Neuronal stem cell (in vitro differentiated cells): ENCODE results near the gene TCEA2.

Experiments
- DNase-seq: peaks from one replicate; pipeline ENCODE4 v3.0.0-alpha.2; 2013; ENCODE audit warnings: low spot score
- H2AFZ ChIP-seq: one replicate; pipeline ENCODE4 v1.6.1; 2013; ENCODE audit warnings: mild to moderate bottlenecking, low read length, inconsistent platforms
- H2AK5ac ChIP-seq: 2 replicates; pipeline ENCODE4 v1.6.1; 2013; ENCODE audit warnings: low read depth, mild to moderate bottlenecking, inconsistent platforms, low read length, moderate library complexity, mixed read lengths
- H2BK120ac ChIP-seq: 2 replicates; pipeline ENCODE4 v1.6.1; 2013; ENCODE audit warnings: low read depth, mild to moderate bottlenecking, inconsistent platforms, low read length, moderate library complexity, mixed read lengths
- H2BK12ac ChIP-seq: one replicate; pipeline ENCODE4 v1.6.1; 2013; ENCODE audit warnings: low read length, inconsistent platforms
- H2BK15ac ChIP-seq: 2 replicates; pipeline ENCODE4 v1.6.1; 2013; ENCODE audit warnings: mild to moderate bottlenecking, low read length, inconsistent platforms, mixed read lengths
- H2BK5ac ChIP-seq: one replicate; pipeline ENCODE4 v1.6.1; 2013; ENCODE audit warnings: inconsistent platforms, mild to moderate bottlenecking, low read length, moderate library complexity
- H3K14ac ChIP-seq: one replicate; pipeline ENCODE4 v1.6.1; 2013; ENCODE audit warnings: low read length, inconsistent platforms
- H3K18ac ChIP-seq: 2 replicates; pipeline ENCODE4 v1.6.1; 2013; ENCODE audit warnings: low read length, inconsistent platforms
- H3K23ac ChIP-seq: 2 replicates; pipeline ENCODE4 v1.6.1; 2013; ENCODE audit warnings: low read depth, mild to moderate bottlenecking, mixed read lengths, low read length, inconsistent platforms; ENCODE audit not compliant: poor library complexity
- H3K27ac ChIP-seq: replicated peaks from 3 replicates; pipeline ENCODE4 v1.5.1; 2013; ENCODE audit warnings: low read length, inconsistent platforms
- H3K27me3 ChIP-seq, 3 experiments: 2 replicates each; pipeline ENCODE4 v1.6.1; 2013; ENCODE audit warnings: low read length in 3 of 3, mild to moderate bottlenecking in 2 of 3, inconsistent platforms in 1 of 3, low read depth in 1 of 3, mixed read lengths in 1 of 3, moderate library complexity in 1 of 3; ENCODE audit not compliant: control insufficient read depth in 3 of 3, insufficient read depth in 3 of 3
- H3K36me3 ChIP-seq, 2 donors: replicated peaks in 1 of 2; 2 replicates each; pipeline ENCODE4 v1.6.1; 2013; ENCODE audit warnings: low read length in 2 of 2; ENCODE audit not compliant: control insufficient read depth in 2 of 2, insufficient read depth in 2 of 2
- H3K4ac ChIP-seq: 2 replicates; pipeline ENCODE4 v1.6.1; 2013; ENCODE audit warnings: inconsistent platforms, mild to moderate bottlenecking, low read length, moderate library complexity
- H3K4me1 ChIP-seq, 2 donors: 1 replicate in 1 of 2; 2 replicates in 1 of 2; pipeline ENCODE4 v1.6.1; 2013; ENCODE audit warnings: low read length in 2 of 2, low read depth in 1 of 2; ENCODE audit not compliant: control insufficient read depth in 2 of 2, insufficient read depth in 1 of 2
- H3K4me2 ChIP-seq: one replicate; pipeline ENCODE4 v1.6.1; 2013; ENCODE audit warnings: mild to moderate bottlenecking, low read length, inconsistent platforms; ENCODE audit not compliant: insufficient read depth, poor library complexity, severe bottlenecking
- H3K4me3 ChIP-seq, 2 donors: 2 replicates each; pipeline ENCODE4 v1.5.1; 2013; ENCODE audit warnings: low read length in 2 of 2, mild to moderate bottlenecking in 2 of 2, inconsistent platforms in 1 of 2, moderate library complexity in 1 of 2
- H3K79me1 ChIP-seq: one replicate; pipeline ENCODE4 v1.6.1; 2013; ENCODE audit warnings: low read depth, mild to moderate bottlenecking, inconsistent platforms, low read length, moderate library complexity
- H3K9ac ChIP-seq: one replicate; pipeline ENCODE4 v1.6.1; 2013; ENCODE audit warnings: mild to moderate bottlenecking, low read depth, low read length, inconsistent platforms; ENCODE audit not compliant: poor library complexity
- H3K9me3 ChIP-seq, 2 donors: replicated peaks in 1 of 2; 2 replicates each; pipeline versions ENCODE3 to v1.6.1; 2013; ENCODE audit warnings: low read length in 2 of 2, mild to moderate bottlenecking in 2 of 2, inconsistent platforms in 1 of 2, low read depth in 1 of 2, mixed read lengths in 1 of 2, moderate library complexity in 1 of 2; ENCODE audit not compliant: control insufficient read depth in 2 of 2, insufficient read depth in 1 of 2
- H4K8ac ChIP-seq: one replicate; pipeline ENCODE4 v1.6.1; 2013; ENCODE audit warnings: low read depth, mild to moderate bottlenecking, inconsistent platforms, low read length, moderate library complexity
- H4K91ac ChIP-seq: one replicate; pipeline ENCODE4 v1.6.1; 2013; ENCODE audit warnings: low read length, low read depth, mild to moderate bottlenecking, inconsistent platforms; ENCODE audit not compliant: poor library complexity
- WGBS, 2 donors: extraction: QIAGEN DNeasy Blood & Tissue Kit; methylation state at CpG; one replicate each; pipeline ENCODE4 v1.1.7; 2013; ENCODE audit warnings: missing lambda C conversion rate in 2 of 2, mixed read lengths in 1 of 2; ENCODE audit not compliant: insufficient read length in 2 of 2, insufficient replicate concordance in 1 of 2; ENCODE audit errors: extremely low coverage in 2 of 2; 5-methylcytosine and 5-hydroxymethylcytosine counted together

TCEA2 gene

GRCh38 chr20:64045346-64046011 is 17.5 kb upstream of the TCEA2 start:
- Histone ChIP-seq H3K4me2 (no peak overlapping the region), H2BK5ac (peak overlapping the region; percentile 53), H3K27me3 (peaks cover 34 to 91% (median 89%) of the 10 kb centered on the region in 3 experiments), H3K4me1 (peaks cover 10 to 12% of the 10 kb centered on the region in 2 donors), H2BK12ac (no peak overlapping the region), H3K9me3 (peaks cover 0 to 2% of the 10 kb centered on the region in 2 donors), H3K23ac (peak overlapping the region; percentile 85), H2BK120ac (no peak overlapping the region), H3K27ac (no peak overlapping the region), H2AK5ac (peak overlapping the region; percentile 89), H3K14ac (peak overlapping the region; percentile 89), H4K8ac (no peak overlapping the region), H2BK15ac (no peak overlapping the region), H3K9ac (no peak overlapping the region), H3K36me3 (no peaks in the 10 kb centered on the region), H2AFZ (no peak overlapping the region), H3K4me3 (no peak overlapping the region), H3K4ac (peak overlapping the region; percentile 53), H3K18ac (peak overlapping the region; percentile 71), H4K91ac (no peak overlapping the region), H3K79me1 (no peaks in the 10 kb centered on the region)
- no peak for DNase-seq
- WGBS, 2 donors = no CpG with 5 or more reads among the region's 11 CpGs

GRCh38 chr20:64047046-64047389 is 16.0 kb upstream of the TCEA2 start:
- H3K27me3 ChIP-seq = peaks cover 29 to 89% (median 78%) of the 10 kb centered on the region in 3 experiments
- H3K4me2 ChIP-seq = no peak overlapping the region
- H3K27ac ChIP-seq = no peak overlapping the region
- H4K91ac ChIP-seq = no peak overlapping the region
- no CpG with 5 or more reads among the region's 8 CpGs for WGBS, 2 donors
- peaks cover 4 to 12% of the 10 kb centered on the region in 2 donors for H3K4me1 ChIP-seq
- H2BK120ac ChIP-seq = no peak overlapping the region
- H2BK15ac ChIP-seq = no peak overlapping the region
- no peak overlapping the region for H3K18ac ChIP-seq
- DNase-seq = no peak
- H3K23ac ChIP-seq = no peak overlapping the region
- H3K79me1 ChIP-seq = no peaks in the 10 kb centered on the region
- no peak overlapping the region for H3K4ac ChIP-seq
- no peaks in the 10 kb centered on the region for H3K36me3 ChIP-seq
- H3K9me3 ChIP-seq = peaks cover 0 to 2% of the 10 kb centered on the region in 2 donors
- peak overlapping the region; percentile 94 for H2AK5ac ChIP-seq
- H2BK5ac ChIP-seq = peak overlapping the region; percentile 29
- H3K4me3 ChIP-seq = no peak overlapping the region
- peak overlapping the region; percentile 22 for H2BK12ac ChIP-seq
- no peak overlapping the region for H2AFZ ChIP-seq
- H4K8ac ChIP-seq = no peak overlapping the region
- H3K14ac ChIP-seq = no peak overlapping the region
- no peak overlapping the region for H3K9ac ChIP-seq

- DNase-seq = no peak
- no peaks in the 10 kb centered on the region for H3K79me1 ChIP-seq
- peak overlapping the region; percentile 73 for H3K23ac ChIP-seq
- H3K9ac ChIP-seq = peak overlapping the region; percentile 44
- H2BK15ac ChIP-seq = peak overlapping the region; percentile 64
- H3K18ac ChIP-seq = peak overlapping the region; percentile 70
- H3K4me1 ChIP-seq = peaks cover 0 to 12% of the 10 kb centered on the region in 2 donors
- peak overlapping the region in 1 of 2 donors; percentile 11 for H3K4me3 ChIP-seq
- WGBS, 2 donors = no CpG with 5 or more reads among the region's 49 CpGs
- H3K27ac ChIP-seq = no peak overlapping the region
- no peak overlapping the region for H4K8ac ChIP-seq
- H3K27me3 ChIP-seq = peaks cover 25 to 93% (median 71%) of the 10 kb centered on the region in 3 experiments
- peak overlapping the region; percentile 38 for H3K14ac ChIP-seq
- H2BK12ac ChIP-seq = peak overlapping the region; percentile 73
- peak overlapping the region; percentile 63 for H2AK5ac ChIP-seq
- peak overlapping the region; percentile 64 for H2AFZ ChIP-seq
- no peak overlapping the region for H3K4ac ChIP-seq
- no peak overlapping the region for H4K91ac ChIP-seq
- no peak overlapping the region for H2BK120ac ChIP-seq
- H3K36me3 ChIP-seq = no peaks in the 10 kb centered on the region
- peak overlapping the region; percentile 66 for H3K4me2 ChIP-seq
- peaks cover 0 to 2% of the 10 kb centered on the region in 2 donors for H3K9me3 ChIP-seq
- H2BK5ac ChIP-seq = peak overlapping the region; percentile 24
Observed at GRCh38 chr20:64047968-64048401, 15.0 kb upstream of the TCEA2 start.

GRCh38 chr20:64048402-64049044 is 14.5 kb upstream of the TCEA2 start:
- H3K4ac ChIP-seq = no peak overlapping the region
- H3K79me1 ChIP-seq = no peaks in the 10 kb centered on the region
- peak overlapping the region; percentile 24 for H2BK5ac ChIP-seq
- peaks cover 0 to 2% of the 10 kb centered on the region in 2 donors for H3K9me3 ChIP-seq
- peak overlapping the region; percentile 73 for H3K23ac ChIP-seq
- H3K36me3 ChIP-seq = no peaks in the 10 kb centered on the region
- H3K27me3 ChIP-seq = peaks cover 25 to 93% (median 66%) of the 10 kb centered on the region in 3 experiments
- H2BK120ac ChIP-seq = no peak overlapping the region
- peak overlapping the region; percentile 70 for H3K18ac ChIP-seq
- peak overlapping the region; percentile 44 for H3K9ac ChIP-seq
- H4K8ac ChIP-seq = no peak overlapping the region
- H2BK12ac ChIP-seq = peak overlapping the region; percentile 41
- H2BK15ac ChIP-seq = peak overlapping the region; percentile 64
- no peak overlapping the region for H3K14ac ChIP-seq
- H2AFZ ChIP-seq = peak overlapping the region; percentile 64
- DNase-seq = no peak
- no CpG with 5 or more reads among the region's 101 CpGs for WGBS, 2 donors
- H4K91ac ChIP-seq = no peak overlapping the region
- H3K4me2 ChIP-seq = peak overlapping the region; percentile 66
- H3K27ac ChIP-seq = no peak overlapping the region
- H2AK5ac ChIP-seq = peak overlapping the region; percentile 63
- H3K4me1 ChIP-seq = peaks cover under 1 to 15% of the 10 kb centered on the region in 2 donors
- peak overlapping the region in 1 of 2 donors; percentile 55 for H3K4me3 ChIP-seq
